A673 (cell line): ENCODE results near the gene TOR1B. TPM values are rescaled to one million over a fixed set of nuclear protein-coding genes. Genes with fewer than 3 reads are reported as not detected.

Experiments
- BruUV-seq: library from RNA; stranded (reverse); fragments of 400-500 nt; replicated peaks from 2 replicates; lab custom pipeline; 2021; lab: Mats Ljungman, UMichigan
- CTCF ChIA-PET: fragments of 300-600 bp; sonication (Branson Sonifier 250); formaldehyde crosslinking; loops from one replicate; lab custom pipeline; 2022; ENCODE audit warnings: antibody characterized with exemption; lab: Charles Lee
- POLR2A ChIA-PET: fragments of 300-600 bp; sonication (Branson Sonifier 250); formaldehyde crosslinking; loops from one replicate; lab custom pipeline; 2022; ENCODE audit warnings: antibody characterized with exemption; ENCODE audit not compliant: low non-redundant PET; lab: Charles Lee
- DNase-seq: peaks from one replicate; pipeline ENCODE4 v3.0.0-alpha.2; 2015; ENCODE audit warnings: low spot score
- H3K27ac ChIP-seq: fragments of 200-600 bp; sonication (generic); 2 replicates; pipeline ENCODE4 v1.5.1; 2016; ENCODE audit warnings: mixed run types, low read depth, mild to moderate bottlenecking, mixed read lengths, antibody characterized with exemption, low read length; ENCODE audit not compliant: poor library complexity, severe bottlenecking
- H3K27me3 ChIP-seq: fragments of 200-600 bp; sonication (generic); replicated peaks from 2 replicates; pipeline ENCODE4 v1.6.1; 2017; ENCODE audit warnings: mixed run types, low read depth, mild to moderate bottlenecking, mixed read lengths, antibody characterized with exemption, low read length; ENCODE audit not compliant: insufficient read depth, poor library complexity
- H3K36me3 ChIP-seq: fragments of 200-600 bp; sonication (generic); 2 replicates; pipeline ENCODE4 v1.6.1; 2016; ENCODE audit warnings: mixed run types, mild to moderate bottlenecking, mixed read lengths, antibody characterized with exemption, low read length; ENCODE audit not compliant: insufficient read depth, poor library complexity, severe bottlenecking
- H3K4me1 ChIP-seq: fragments of 200-600 bp; sonication (generic); 2 replicates; pipeline ENCODE4 v1.6.1; 2017; ENCODE audit warnings: mixed run types, mild to moderate bottlenecking, mixed read lengths, antibody characterized with exemption, low read length; ENCODE audit not compliant: insufficient read depth, poor library complexity, severe bottlenecking
- H3K4me3 ChIP-seq: fragments of 200-600 bp; sonication (generic); 2 replicates; pipeline ENCODE4 v1.5.1; 2016; ENCODE audit warnings: low read depth, mixed run types, mild to moderate bottlenecking, mixed read lengths, low read length; ENCODE audit not compliant: poor library complexity, severe bottlenecking
- H3K9me3 ChIP-seq: fragments of 200-600 bp; sonication (generic); 2 replicates; pipeline ENCODE4 v1.6.1; 2016; ENCODE audit warnings: mixed run types, low read depth, mild to moderate bottlenecking, mixed read lengths, antibody characterized with exemption, low read length; ENCODE audit not compliant: poor library complexity, severe bottlenecking
- EZH2 ChIP-seq: fragments of 200-600 bp; sonication (generic); IDR thresholded peaks from 2 replicates; pipeline ENCODE4 v1.6.1; 2017; ENCODE audit warnings: borderline replicate concordance, low read depth, mild to moderate bottlenecking, mixed read lengths, antibody characterized with exemption, low read length; ENCODE audit not compliant: poor library complexity, severe bottlenecking
- intact Hi-C: fragments of 100-400 bp; cut with micrococcal nuclease; formaldehyde crosslinking; loops from one replicate; pipeline ENCODE4 v1.10.0; 2022; ENCODE audit not compliant: unreplicated experiment
- total RNA-seq: library from RNA; stranded (reverse); gene quantifications from 2 replicates; pipeline ENCODE4 v1.2.3, GENCODE V29; 2021
- TF ChIP-seq, protein P1 (sequence below): fragments of 300-800, 200-600 bp; sonication (generic); conservative IDR thresholded peaks from 2 replicates; pipeline ENCODE4 v1.5.1; 2017; ENCODE audit warnings: low read depth, mild to moderate bottlenecking, antibody characterized with exemption, low read length, moderate library complexity, mixed read lengths

TOR1B gene
- total RNA-seq, 1 experiment from 2014 or later: 47.6 TPM

DNA sequence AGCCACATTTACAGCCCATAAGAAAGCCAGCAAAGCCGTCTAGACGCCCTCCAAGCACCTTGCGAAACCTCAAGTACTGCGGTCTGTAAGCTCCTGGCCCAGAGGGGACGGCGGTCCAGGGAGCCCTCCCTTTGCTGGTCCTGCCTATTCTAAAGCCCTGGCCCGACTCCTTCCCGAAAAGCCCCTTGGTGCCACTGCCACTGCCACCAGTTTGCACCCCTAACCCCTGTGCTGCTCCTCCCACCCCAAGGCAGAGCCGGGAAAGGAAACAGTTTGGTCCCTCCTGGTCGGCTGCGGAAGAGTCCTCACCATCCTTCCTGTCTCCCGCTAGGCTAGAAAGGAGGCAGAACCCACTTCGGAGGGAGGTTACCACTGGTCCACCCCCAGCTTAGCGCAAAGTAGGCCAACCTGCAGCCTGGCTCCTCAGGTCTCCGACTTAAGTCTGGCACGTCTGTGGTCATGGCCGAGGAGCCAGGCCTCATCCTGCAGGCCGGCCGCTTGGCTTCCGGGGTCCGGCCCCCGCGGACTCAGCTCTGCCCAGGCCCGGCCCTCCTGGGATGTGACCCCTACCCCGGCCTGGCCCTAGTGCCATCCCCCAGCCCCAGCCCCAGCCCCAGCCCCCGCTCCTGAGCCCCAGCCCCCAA, 20.0 kb downstream of the TOR1B start:
- Histone ChIP-seq H3K4me3 (peak overlapping the region; percentile 96), H3K4me1 (no peaks in the 10 kb centered on the region), H3K27me3 (no peaks in the 10 kb centered on the region), H3K9me3 (no peaks in the 10 kb centered on the region), H3K27ac (no peak overlapping the region), H3K36me3 (peaks cover 37% of the 10 kb centered on the region)
- ChIA-PET CTCF (no interaction called here), POLR2A (no interaction called here)
- intact Hi-C loops: no loop called here
- no peak for TF ChIP-seq EZH2
- TF ChIP-seq, protein P1, sequence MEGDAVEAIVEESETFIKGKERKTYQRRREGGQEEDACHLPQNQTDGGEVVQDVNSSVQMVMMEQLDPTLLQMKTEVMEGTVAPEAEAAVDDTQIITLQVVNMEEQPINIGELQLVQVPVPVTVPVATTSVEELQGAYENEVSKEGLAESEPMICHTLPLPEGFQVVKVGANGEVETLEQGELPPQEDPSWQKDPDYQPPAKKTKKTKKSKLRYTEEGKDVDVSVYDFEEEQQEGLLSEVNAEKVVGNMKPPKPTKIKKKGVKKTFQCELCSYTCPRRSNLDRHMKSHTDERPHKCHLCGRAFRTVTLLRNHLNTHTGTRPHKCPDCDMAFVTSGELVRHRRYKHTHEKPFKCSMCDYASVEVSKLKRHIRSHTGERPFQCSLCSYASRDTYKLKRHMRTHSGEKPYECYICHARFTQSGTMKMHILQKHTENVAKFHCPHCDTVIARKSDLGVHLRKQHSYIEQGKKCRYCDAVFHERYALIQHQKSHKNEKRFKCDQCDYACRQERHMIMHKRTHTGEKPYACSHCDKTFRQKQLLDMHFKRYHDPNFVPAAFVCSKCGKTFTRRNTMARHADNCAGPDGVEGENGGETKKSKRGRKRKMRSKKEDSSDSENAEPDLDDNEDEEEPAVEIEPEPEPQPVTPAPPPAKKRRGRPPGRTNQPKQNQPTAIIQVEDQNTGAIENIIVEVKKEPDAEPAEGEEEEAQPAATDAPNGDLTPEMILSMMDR: no peak
- peak; percentile 37 for DNase-seq
- no TSS peak for BruUV-seq

DNA sequence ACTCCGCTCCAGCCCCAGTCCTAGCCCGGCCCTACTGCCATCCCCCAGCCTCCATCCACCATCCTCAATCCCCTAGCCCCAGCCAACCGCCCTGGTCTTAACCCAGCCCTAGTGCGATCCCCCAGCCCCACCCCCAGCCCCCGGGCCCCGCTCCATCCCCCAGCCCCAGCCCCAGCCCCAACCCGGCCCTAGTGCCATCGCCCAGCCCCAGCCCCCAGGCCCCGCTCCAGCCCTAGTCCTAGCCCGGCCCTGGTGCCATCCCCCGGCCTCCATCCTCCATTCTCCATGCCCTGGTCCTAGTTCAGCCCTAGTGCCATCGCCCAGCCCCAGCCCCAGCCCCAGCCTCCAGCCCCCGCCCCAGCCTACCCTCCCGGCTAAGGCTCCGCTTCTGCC, 20.6 kb downstream of the TOR1B start:
- Histone ChIP-seq H3K9me3 (no peaks in the 10 kb centered on the region), H3K27ac (peak overlapping the region; percentile 88), H3K36me3 (peaks cover 31% of the 10 kb centered on the region), H3K4me3 (peak overlapping the region; percentile 96), H3K27me3 (no peaks in the 10 kb centered on the region), H3K4me1 (no peaks in the 10 kb centered on the region)
- ChIA-PET CTCF (no interaction called here), POLR2A (no interaction called here)
- DNase-seq: no peak
- intact Hi-C loops: no loop called here
- no TSS peak for BruUV-seq
- TF ChIP-seq EZH2: no peak
- TF ChIP-seq, protein P1: no peak

DNA sequence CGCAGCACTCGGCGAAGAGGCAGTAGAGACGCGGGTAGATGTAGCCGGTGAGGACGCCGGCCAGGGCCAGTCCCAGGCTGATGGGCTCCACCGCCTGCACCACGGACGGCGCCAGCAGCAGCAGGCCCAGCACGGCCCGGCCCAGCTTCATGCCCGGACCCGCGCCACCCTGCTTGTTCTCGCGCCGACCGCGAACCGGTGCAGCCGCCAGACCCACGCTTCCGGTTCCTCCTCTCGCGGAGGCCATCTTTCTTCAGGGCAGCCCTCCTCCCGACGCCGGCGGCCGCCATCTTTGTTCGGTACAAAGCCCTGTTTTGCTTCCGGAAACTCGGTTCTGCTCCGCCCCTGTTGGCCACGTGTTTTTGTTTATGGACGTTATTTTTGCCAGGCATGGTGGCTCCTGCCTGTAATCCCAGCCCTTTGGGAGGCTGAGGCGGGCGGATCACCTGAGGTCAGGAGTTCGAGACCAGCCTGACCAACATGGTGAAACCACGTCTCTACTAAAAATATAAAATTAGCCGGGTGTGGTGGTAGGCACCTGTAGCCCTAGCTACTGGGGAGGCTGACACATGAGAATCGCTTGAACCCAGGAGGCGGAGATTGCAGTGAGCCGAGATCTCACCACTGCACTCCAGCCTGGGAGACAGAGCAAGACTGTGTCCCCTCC, 21.1 kb downstream of the TOR1B start, which contains the start of gene TOR1A:
Gene TOR1A (minus strand): TSS at position 202 of the 667 bp plus-strand sequence. CDS start 51 bp downstream, at position 151.
- Histone ChIP-seq H3K4me1 (no peaks in the 10 kb centered on the region), H3K36me3 (peaks cover 27% of the 10 kb centered on the region), H3K9me3 (no peaks in the 10 kb centered on the region), H3K27me3 (no peaks in the 10 kb centered on the region), H3K4me3 (peak within 1 kb of the TSS; percentile 96), H3K27ac (peak within 1 kb of the TSS; percentile 88)
- ChIA-PET POLR2A (no interaction called here), CTCF (no interaction called here)
- BruUV-seq: no TSS peak
- no peak for TF ChIP-seq EZH2
- intact Hi-C loops: no loop called here
- peak; percentile 96 for DNase-seq
